Activated T-cell treated with anti-CD3 and anti-CD28 coated beads for 48 hours (primary cell): ENCODE results near the gene MRFAP1L1.
"Not testable (repeated sequence)": the region's sequence is repeated elsewhere in the genome, so short reads cannot be mapped to it uniquely, and the experiment has no call there.

Source experiments
- DNase-seq: peaks from one replicate; pipeline ENCODE4 v3.0.0-alpha.2; 2020; ENCODE audit warnings: low read depth

MRFAP1L1 gene

GRCh38 chr4:6688879-6689505, 20.7 kb downstream of the MRFAP1L1 start:
- DNase-seq = peak; percentile 69

- no peak for DNase-seq
These were observed 21.5 kb downstream of the MRFAP1L1 start for GRCh38 chr4:6687947-6688878.

DNA sequence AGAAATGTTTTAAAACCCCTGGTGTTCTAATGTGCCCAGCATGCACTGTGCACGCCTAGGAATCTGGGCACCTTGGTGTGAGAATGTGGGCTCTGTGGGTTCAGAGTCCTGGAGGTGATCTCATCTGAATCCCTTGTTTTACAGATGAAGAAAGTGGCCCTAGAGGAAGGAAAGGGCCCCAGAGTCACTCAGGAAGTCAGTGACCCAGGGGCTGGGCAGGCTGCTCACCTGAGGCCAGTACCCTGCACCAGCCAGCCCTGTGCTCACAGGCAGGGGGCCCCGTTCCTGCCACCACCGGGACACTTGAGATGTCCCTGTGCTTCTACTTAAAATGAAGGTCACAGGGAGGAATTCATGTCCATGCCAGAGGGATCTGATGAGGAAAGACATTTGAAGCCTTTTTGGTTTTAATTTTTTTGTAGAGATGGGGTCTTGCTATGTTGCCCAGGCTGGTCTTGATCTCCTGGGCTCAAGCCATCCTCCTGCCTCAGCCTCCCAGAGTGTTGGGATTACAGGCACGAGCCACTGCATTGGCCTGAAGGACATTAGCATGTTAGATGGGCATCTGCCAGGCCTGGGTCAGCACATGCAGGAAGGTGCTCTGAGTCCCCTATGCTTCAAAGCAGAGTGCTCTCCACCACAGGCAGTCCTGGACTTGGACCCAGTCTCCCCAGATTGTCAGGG, 23.4 kb downstream of the MRFAP1L1 start:
- no peak for DNase-seq

DNA sequence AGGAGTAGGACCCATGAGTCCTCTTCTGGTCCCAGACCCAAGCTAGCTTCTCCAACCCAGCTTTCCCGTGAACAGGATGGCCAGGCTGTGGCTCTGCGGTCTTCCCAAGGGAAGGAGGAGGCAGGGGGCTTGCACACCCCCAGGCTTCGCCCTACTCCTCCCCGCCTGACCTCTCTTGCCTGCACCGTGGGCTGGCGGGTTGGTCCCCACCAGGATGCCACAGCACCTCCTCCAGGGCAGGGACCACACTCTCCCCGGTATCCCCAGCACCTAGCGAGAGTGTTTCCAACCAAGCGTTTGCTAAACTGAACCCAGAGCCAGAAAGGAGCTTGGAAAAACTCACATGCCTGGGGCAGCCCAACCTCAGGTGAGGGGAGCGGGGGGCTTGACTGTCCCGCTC, 25.0 kb downstream of the MRFAP1L1 start:
- no peak for DNase-seq

- no peak for DNase-seq
These were observed 26.6 kb downstream of the MRFAP1L1 start for GRCh38 chr4:6682862-6683590.

GRCh38 chr4:6681191-6681590, 28.5 kb downstream of the MRFAP1L1 start:
- no peak for DNase-seq

- DNase-seq = no peak
These were observed 29.2 kb downstream of the MRFAP1L1 start for GRCh38 chr4:6680372-6681034.

GRCh38 chr4:6676722-6677558, 32.7 kb downstream of the MRFAP1L1 start:
- no peak for DNase-seq

DNA sequence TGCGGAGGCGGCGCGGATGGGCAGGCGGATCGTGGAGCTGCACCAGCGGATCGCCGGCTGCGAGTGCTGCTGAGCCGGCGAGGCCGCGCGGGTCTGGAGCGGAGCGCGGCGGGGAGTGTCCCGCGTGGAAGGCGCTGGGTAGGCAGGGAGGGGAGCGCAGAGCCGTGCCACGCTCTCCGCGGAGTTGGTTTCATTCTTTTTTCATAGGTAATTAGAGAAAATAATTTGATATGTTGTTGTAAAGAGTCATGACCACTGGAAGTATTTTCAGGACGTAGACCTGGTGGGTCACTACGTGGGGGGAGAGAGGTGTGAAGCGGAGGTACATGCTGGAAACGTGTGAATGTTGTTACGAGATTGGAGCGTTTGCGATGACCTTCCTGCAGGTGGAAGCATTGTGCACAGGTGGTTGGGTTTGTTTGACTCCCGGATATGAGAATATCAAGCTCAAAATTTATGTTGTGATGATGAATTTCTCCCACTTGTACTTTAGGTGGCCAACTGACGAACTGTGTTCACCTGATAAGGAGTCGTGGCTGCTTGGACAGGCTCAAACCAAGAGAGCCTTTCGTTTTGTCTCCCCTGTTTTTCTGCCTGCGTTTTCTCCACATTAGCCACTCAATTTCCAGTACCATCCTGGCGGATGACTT, 35.0 kb downstream of the MRFAP1L1 start:
- DNase-seq = no peak

DNA sequence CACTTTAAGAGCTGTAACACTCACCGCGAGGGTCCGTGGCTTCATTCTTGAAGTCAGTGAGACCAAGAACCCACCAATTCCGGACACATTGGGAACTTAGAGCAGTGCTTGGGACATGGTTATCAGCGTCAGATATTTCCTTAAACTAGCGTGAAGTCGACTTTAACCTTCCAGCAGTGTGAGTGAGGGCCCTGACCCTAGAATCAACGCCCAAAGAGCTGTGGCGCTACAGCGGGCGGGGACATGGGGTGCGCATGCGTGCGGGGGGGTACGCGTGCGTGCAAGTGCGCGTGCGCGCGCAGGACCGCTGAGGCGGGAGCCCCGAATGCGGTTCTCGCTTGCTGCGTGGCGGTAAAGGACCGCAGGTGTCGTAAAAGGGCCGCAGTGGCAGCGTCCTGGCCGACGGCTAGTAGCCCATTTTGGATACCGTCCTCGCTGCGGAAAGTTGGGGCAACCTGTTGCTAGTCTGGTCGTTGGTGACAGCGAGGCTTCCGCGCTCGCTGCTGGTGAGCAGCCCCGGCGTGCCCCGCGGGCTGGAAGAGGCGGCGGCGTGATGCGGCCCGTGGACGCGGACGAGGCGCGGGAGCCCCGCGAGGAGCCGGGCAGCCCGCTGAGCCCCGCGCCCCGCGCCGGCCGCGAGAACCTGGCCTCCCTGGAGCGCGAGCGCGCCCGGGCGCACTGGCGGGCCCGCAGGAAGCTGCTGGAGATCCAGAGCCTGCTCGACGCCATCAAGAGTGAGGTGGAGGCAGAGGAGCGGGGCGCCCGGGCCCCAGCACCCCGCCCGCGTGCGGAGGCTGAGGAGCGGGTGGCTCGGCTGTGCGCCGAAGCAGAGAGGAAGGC, 35.8 kb downstream of the MRFAP1L1 start:
- peak; percentile 92 for DNase-seq

DNA sequence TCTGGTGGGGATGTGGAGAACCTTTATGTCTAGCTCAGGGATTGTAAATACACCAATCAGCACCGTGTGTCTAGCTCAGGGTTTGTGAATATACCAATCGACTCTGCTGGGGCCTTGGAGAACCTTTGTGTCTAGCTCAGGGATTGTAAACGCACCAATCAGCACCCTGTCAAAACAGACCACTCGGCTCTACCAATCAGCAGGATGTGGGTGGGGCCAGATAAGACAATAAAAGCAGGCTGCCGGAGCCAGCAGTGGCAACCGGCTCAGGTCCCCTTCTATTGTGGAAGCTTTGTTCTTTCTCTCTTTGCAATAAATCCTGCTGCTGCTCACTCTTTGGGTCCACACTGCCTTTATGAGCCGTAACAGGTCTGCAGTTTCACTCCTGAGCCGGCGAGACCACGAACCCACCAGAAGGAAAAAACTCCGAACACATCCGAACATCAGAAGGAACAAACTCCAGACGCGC, 36.4 kb downstream of the MRFAP1L1 start:
- peak; percentile 61 for DNase-seq

- DNase-seq = not testable (repeated sequence)
These were observed 37.0 kb downstream of the MRFAP1L1 start for GRCh38 chr4:6672541-6673190.

GRCh38 chr4:6672131-6672530, 37.5 kb downstream of the MRFAP1L1 start:
- DNase-seq = no peak

GRCh38 chr4:6671648-6672047, 38.0 kb downstream of the MRFAP1L1 start:
- DNase-seq = no peak

GRCh38 chr4:6668391-6668790, 41.3 kb downstream of the MRFAP1L1 start:
- DNase-seq = no peak

- no peak for DNase-seq
These were observed 44.4 kb downstream of the MRFAP1L1 start for GRCh38 chr4:6665320-6665654.

DNA sequence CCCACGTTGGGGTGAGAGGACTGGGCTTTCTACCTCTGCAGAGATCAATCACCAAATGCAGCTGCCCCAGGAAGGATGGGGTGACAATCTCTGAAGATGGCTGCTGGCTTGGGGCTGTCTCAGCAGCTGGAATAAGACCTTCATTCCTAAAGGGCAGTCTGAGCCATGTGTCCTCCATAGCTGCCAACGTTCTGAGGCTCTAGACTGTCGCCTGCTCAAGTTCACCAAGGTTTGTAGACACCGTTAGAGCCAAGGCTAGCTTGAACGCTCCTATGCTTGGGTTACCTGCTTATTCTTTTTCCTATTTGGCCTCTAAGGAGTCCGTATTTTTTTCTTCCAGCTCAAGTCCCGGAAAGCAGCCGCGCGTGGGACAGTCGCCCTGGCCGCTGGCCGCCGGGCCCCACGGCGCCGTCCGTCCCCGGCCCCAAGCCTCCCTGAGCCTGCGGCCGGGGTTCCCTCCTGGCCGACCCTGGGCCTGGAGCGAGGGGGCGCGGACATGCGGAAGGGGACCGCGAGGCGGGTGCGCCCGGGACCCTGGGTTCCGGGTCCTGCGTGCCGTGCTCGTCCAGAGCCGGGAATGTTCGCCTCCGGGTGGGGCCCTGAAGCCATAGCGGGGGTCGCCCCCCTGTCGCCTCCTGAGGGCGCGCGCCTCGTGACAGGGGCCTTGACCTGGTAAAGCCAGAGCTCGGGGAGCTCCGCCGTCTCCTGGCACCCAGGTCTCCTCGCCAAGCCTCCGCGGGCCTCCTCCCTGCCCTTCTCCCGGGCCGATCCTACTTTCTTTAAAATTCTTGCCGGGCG, 45.9 kb downstream of the MRFAP1L1 start:
- DNase-seq = no peak

DNA sequence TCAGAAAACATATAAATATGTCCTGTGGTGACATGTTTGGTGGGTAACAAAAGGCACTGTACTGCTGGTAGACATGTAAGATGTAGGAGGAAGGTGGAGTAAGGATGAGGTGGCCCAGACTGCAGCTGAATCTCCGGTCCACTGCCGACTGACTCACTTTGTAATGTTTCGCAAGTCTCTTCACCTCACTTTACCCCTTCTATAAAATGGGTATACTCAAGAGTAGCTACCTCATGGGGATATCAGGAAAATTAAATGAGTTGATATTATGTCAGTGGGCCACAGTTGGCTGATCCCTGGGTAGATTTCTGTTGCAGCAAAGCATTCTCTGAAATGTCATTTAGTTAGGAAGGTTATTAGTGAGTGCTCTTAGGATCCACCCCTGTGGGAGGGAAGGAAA, 47.1 kb downstream of the MRFAP1L1 start:
- DNase-seq = no peak
